Neutrophil (primary cell): ENCODE data around the gene SULT6B1.
A peak's percentile ranks its signal among the peaks of the same experiment; 100 is the strongest.

Experiments
- H3K27ac ChIP-seq: fragments of 200-600 bp; sonication (generic); 2 replicates; pipeline ENCODE4 v1.5.1; 2016; ENCODE audit warnings: mild to moderate bottlenecking, moderate library complexity
- H3K27me3 ChIP-seq: fragments of 200-600 bp; sonication (generic); 2 replicates; pipeline ENCODE4 v1.6.0; 2016; ENCODE audit warnings: mild to moderate bottlenecking
- H3K36me3 ChIP-seq: fragments of 200-600 bp; sonication (generic); 2 replicates; pipeline ENCODE4 v1.5.1; 2017
- H3K4me1 ChIP-seq, 2 experiments: fragments of 200-600 bp in 1 of 2; sonication (generic) in 1 of 2; 1 replicate in 1 of 2; 2 replicates in 1 of 2; pipeline versions ENCODE4 v1.5.1 to v1.6.1; 2013 to 2016; ENCODE audit warnings: low read depth in 1 of 2, low read length in 1 of 2, mild to moderate bottlenecking in 1 of 2, moderate library complexity in 1 of 2; ENCODE audit not compliant: control insufficient read depth in 1 of 2, insufficient read depth in 1 of 2
- H3K4me3 ChIP-seq, 2 experiments: fragments of 200-600 bp in 1 of 2; sonication (generic) in 1 of 2; 1 replicate in 1 of 2; 2 replicates in 1 of 2; pipeline ENCODE4 v1.5.1; 2013 to 2016; ENCODE audit warnings: low read depth in 1 of 2, low read length in 1 of 2, mild to moderate bottlenecking in 1 of 2, moderate library complexity in 1 of 2
- H3K9me3 ChIP-seq: fragments of 200-600 bp; sonication (generic); 2 replicates; pipeline ENCODE4 v1.5.1; 2016
- TF ChIP-seq, protein P1 (sequence below): fragments of 200-600 bp; sonication (generic); IDR thresholded peaks from 2 replicates; pipeline ENCODE4 v1.5.1; 2016; ENCODE audit warnings: antibody characterized with exemption

The SULT6B1 gene

DNA sequence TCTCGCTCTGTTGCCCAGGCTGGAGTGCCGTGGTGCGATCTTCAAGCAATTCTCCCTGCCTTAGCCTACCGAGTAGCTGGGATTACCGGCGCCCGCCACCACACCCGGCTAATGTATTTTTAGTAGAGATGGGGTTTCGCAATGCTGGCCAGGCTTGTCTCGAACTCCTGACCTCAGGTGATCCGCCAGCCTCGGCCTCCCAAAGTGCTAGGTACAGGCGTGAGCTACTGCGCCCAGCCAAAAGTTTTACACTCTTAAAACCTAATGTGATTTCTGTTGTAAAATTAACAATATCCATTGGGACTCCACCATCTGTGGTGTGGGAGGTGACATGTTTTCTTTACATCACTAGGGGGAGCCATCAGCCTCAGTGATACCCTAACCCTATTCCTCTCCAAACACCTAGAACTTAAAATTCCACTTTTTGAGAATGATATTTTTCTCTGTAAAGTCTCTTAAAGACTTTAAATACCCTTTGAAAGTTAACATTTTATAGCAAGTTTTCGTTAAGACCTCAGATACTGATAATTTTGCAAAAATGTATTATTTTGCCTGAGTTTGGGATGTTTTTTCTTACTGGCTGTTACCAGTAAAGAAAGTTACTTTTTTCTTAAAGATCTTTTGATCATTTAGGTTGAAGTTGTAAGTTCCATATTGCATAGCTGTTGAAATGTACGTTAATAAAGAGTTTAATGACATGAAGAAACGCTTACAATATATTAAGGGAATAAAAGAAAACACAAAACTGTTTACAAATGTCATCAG is 20.1 kb downstream of the SULT6B1 start:
- peaks cover 6 to 9% of the 10 kb centered on the region in 2 experiments for H3K4me1 ChIP-seq
- no peaks in the 10 kb centered on the region for H3K27me3 ChIP-seq
- no peak overlapping the region for H3K27ac ChIP-seq
- no peaks in the 10 kb centered on the region for H3K9me3 ChIP-seq
- peak overlapping the region in 1 of 2 experiments; percentile 30 for H3K4me3 ChIP-seq
- no peaks in the 10 kb centered on the region for H3K36me3 ChIP-seq
- TF ChIP-seq, protein P1, sequence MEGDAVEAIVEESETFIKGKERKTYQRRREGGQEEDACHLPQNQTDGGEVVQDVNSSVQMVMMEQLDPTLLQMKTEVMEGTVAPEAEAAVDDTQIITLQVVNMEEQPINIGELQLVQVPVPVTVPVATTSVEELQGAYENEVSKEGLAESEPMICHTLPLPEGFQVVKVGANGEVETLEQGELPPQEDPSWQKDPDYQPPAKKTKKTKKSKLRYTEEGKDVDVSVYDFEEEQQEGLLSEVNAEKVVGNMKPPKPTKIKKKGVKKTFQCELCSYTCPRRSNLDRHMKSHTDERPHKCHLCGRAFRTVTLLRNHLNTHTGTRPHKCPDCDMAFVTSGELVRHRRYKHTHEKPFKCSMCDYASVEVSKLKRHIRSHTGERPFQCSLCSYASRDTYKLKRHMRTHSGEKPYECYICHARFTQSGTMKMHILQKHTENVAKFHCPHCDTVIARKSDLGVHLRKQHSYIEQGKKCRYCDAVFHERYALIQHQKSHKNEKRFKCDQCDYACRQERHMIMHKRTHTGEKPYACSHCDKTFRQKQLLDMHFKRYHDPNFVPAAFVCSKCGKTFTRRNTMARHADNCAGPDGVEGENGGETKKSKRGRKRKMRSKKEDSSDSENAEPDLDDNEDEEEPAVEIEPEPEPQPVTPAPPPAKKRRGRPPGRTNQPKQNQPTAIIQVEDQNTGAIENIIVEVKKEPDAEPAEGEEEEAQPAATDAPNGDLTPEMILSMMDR = peak; percentile 63

DNA sequence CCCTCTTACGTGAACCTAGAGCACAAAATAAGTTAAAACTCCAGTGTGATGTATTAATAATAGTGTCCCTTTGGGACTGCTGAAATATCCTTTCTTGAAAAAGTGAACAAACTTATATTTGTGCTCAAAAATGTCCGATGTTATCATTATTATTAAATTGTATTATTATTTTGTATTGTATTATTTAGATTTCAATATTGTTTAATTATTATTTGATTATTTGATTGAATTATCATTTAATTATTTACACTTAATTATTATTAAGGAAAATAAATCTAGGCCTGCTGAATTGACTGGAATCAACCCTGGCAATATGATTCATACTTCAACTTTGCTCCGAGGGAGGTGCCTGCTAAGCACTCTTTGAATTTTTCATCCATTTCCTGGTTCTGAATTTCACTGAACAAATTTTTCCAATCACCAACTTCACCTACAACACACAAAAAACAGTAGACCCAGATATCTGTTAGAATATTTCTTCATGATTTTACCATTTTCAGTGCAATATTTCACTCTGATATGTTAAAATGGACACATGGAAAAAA is 20.8 kb downstream of the SULT6B1 start:
- Histone ChIP-seq H3K4me3 (no peak overlapping the region), H3K27ac (no peak overlapping the region), H3K27me3 (no peaks in the 10 kb centered on the region), H3K4me1 (peaks cover 6 to 16% of the 10 kb centered on the region in 2 experiments), H3K9me3 (no peaks in the 10 kb centered on the region), H3K36me3 (no peaks in the 10 kb centered on the region)
- TF ChIP-seq, protein P1 = no peak

DNA sequence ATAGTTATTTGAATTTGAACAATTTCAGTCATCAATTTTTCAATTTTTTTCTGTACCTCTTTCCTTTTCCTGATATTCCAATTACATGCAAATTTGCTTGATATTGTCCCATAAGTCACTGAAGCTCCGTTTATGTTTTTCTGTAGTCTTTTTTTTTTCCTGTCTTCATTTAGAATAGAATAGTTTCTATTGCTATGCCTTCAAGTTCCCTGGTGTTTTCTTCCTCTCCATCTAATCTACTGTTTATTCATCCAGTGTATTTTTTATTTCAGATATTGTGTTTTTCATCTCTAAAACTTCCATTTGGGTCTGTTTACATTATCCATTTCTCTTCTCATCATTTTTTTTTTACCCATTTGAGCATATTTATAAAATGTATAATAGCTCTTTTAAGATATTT is 23.7 kb downstream of the SULT6B1 start:
- Histone ChIP-seq H3K36me3 (no peaks in the 10 kb centered on the region), H3K4me3 (no peak overlapping the region), H3K4me1 (peaks cover 14 to 28% of the 10 kb centered on the region in 2 experiments), H3K27me3 (no peaks in the 10 kb centered on the region), H3K9me3 (no peaks in the 10 kb centered on the region), H3K27ac (no peak overlapping the region)
- TF ChIP-seq, protein P1 = no peak

DNA sequence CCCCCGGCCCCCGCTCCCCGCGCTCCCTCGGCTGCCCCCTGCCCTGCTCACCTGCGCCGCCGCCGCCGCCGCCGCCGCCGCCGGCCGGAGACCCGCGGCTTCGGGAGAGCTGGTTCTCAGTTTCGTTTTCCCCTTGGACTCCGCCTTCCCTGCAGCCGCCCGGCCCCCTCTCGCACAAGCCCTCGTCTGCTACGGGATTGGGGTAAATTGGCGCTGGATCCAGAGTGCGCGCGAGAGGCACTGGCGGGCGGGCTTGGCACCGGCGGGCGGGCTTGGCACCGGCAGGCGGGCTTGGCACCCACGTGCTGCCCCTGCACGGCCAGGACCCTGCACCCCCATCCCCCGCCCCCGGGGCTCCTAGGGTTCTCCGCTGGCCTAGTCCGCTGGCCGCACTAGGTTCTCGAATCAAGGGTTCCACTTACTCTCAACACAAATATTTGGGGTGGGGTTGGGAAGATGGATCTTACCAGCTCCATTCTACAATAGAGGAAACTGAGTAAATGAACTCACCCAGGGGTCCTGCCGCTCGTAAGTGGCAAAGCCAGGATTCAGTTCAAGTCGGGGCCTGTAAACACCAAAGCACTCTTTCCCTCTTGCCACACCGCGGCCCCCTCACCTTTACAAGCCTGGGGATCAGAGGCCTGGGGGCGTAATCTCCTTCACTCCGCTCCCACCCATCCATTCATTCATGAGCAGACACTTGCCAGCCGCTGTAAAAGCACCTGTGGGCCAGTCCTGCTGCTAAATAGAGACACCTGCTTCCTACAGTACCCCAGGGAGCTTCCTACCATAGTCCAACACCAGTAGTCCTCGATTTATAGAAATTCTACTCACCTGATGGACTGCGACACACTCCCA is 31.4 kb downstream of the SULT6B1 start, which contains the start of gene EIF2AK2:
TSS of gene EIF2AK2 (minus strand) at position 124 of the 858 bp plus-strand sequence. CDS start 9,174 bp downstream, outside the sequence.
- Histone ChIP-seq H3K4me3 (peak within 1 kb of the TSS; percentile 67 to 86), H3K27ac (peak within 1 kb of the TSS; percentile 96), H3K4me1 (peaks cover 46 to 48% of the 10 kb centered on the region in 2 experiments), H3K27me3 (no peaks in the 10 kb centered on the region), H3K9me3 (no peaks in the 10 kb centered on the region), H3K36me3 (no peaks in the 10 kb centered on the region)
- TF ChIP-seq, protein P1 = no peak

DNA sequence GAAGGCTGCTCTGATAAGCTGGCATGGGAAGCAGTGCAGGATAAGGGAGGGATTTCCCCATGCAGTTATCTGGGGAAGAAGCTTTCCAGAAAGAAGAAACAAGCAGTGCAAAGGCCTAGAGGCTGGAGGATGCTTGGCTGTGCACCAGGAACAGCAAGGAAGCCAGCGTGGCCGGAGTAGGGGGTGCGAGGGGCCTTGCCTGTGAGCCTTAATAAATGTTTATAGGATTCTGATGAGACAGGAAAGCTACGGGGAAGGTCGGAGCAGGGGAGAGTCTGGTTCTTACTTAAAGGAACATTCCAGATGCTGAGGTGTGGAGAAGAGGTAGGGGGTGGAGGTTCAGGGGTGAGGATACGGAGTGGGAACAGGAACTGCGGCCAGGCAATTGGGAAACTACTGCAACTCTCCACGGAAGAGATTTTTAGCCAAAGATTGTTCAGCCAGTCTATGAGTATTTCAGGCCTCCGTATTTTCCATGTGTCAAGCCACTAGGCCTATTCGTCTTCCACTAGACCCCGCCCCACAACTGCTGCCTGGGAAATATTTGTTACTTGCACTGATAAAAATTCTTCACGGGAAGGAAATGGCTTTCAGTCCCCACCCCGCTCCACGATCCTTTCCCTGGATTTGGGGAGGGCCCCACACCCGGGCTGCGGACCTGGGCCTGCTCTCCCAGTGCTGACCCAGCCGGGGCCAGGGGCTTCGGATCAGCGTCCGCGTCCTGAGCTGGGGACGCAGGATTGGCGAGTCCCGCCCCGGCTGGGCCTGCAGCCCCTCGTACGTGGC is 32.2 kb downstream of the SULT6B1 start:
- Histone ChIP-seq H3K9me3 (no peaks in the 10 kb centered on the region), H3K36me3 (no peaks in the 10 kb centered on the region), H3K27ac (peak overlapping the region; percentile 96), H3K27me3 (no peaks in the 10 kb centered on the region), H3K4me1 (peaks cover 45 to 49% of the 10 kb centered on the region in 2 experiments), H3K4me3 (peak overlapping the region; percentile 67 to 86)
- TF ChIP-seq, protein P1 = no peak
